AG09309 (cell line): ENCODE measurements around the gene SMG9.
"Not testable (repeated sequence)": the region's sequence is repeated elsewhere in the genome, so short reads cannot be mapped to it uniquely, and the experiment has no call there.

Experiments
- DNase-seq: peaks from one replicate; pipeline ENCODE4 v3.0.0-alpha.2; 2010; ENCODE audit warnings: low read depth
- H3K4me3 ChIP-seq: 2 replicates; pipeline ENCODE4 v1.5.1; 2011; ENCODE audit warnings: mild to moderate bottlenecking, low read depth, low read length, moderate library complexity; ENCODE audit not compliant: control insufficient read depth
- TF ChIP-seq, protein P1 (sequence below): IDR thresholded peaks from 2 replicates; pipeline ENCODE4 v1.5.1; 2011; ENCODE audit warnings: mild to moderate bottlenecking, low read depth, low read length, inconsistent platforms; ENCODE audit not compliant: insufficient read depth, control insufficient read depth; ENCODE audit errors: missing control alignments

Gene SMG9

DNA sequence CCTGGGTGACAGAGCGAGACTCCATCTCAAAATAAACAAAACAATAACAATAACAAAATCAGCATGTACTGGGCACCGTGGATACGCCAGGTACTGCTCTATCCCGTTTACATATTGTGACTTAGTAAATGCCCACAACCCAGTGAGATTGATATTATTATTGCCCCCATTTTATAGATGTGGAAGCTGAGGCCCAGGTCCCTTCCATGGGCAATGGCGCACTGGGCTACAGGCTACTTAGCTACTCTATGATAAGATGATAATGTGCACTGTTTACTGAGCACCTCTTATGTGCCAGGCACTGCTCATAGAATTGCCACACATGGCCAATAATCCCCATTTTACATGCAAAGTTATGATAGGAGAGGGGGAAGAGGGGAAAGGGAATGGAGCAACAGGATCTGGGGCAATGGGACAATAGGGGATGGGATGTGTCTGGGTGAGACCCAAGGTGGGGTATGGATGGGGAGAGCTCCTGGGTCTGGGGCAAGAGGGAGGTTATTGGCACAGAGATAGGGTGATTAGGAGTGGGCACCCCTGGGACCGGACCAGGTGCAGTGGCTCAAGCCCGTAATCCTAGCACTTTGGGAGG, 20.6 kb upstream of the SMG9 start:
- DNase-seq: no peak
- TF ChIP-seq, protein P1, sequence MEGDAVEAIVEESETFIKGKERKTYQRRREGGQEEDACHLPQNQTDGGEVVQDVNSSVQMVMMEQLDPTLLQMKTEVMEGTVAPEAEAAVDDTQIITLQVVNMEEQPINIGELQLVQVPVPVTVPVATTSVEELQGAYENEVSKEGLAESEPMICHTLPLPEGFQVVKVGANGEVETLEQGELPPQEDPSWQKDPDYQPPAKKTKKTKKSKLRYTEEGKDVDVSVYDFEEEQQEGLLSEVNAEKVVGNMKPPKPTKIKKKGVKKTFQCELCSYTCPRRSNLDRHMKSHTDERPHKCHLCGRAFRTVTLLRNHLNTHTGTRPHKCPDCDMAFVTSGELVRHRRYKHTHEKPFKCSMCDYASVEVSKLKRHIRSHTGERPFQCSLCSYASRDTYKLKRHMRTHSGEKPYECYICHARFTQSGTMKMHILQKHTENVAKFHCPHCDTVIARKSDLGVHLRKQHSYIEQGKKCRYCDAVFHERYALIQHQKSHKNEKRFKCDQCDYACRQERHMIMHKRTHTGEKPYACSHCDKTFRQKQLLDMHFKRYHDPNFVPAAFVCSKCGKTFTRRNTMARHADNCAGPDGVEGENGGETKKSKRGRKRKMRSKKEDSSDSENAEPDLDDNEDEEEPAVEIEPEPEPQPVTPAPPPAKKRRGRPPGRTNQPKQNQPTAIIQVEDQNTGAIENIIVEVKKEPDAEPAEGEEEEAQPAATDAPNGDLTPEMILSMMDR: no peak
- no peak overlapping the region for H3K4me3 ChIP-seq

DNA sequence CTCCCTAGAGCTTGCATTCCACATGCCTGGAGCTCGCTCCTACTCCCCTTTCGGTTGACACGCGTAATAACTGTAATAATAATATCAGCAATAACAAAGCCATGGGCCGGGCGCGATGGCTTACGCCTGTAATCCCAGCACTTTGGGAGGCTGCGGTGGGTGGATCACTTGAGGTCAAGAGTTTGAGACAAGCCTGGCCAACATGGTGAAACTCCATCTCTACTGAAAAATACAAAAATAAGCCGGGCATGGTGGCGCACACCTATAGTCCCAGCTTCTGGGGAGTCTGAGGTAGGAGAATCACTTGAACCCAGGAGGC, 20.1 kb upstream of the SMG9 start:
- H3K4me3 ChIP-seq: not testable (repeated sequence)

DNA sequence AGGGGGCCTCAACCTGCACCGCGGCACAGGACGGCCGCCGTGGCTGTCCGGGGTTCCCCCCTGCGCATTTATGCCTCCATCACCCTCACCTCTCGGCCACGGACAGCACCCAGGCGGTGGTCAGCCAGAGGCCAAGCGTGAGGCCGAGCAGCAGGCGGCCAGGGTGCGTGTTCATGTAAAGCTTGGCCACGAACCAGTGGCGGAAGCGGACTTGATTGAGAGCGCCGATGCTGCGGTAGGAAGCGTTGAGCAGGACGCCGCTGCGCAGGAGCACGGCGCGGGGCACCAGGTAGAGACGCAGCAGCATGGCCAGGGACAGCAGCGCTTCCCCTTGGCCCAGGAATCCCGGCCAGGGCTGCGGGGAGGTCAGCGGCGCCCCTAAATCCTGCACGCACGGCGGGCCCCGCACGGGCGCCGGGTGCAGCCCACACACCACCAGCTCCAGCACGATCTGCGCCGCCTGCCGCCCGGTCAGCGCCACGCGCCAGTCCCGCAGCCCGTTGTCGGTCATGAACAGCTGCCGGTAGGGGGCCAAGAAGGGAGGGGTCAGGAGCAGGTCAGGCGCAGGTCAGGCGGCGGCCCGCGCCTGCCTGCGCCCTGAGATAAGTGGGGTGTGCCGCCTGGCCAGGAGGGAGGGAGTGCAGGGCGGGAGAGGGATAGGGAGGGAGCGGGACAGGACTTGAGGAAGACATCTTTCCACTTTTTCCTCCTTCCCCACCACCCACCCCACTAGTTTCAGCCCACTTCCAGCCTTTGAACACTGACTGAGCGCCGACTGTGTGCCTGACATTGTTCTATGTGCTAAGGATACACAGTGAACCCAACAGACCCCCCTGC, 19.6 kb upstream of the SMG9 start:
- TF ChIP-seq, protein P1: peak; percentile 47
- no peak for DNase-seq
- no peak overlapping the region for H3K4me3 ChIP-seq

More for the DNA sequence above, 20.1 kb upstream of the SMG9 start:
- DNase-seq: not testable (repeated sequence)

DNA sequence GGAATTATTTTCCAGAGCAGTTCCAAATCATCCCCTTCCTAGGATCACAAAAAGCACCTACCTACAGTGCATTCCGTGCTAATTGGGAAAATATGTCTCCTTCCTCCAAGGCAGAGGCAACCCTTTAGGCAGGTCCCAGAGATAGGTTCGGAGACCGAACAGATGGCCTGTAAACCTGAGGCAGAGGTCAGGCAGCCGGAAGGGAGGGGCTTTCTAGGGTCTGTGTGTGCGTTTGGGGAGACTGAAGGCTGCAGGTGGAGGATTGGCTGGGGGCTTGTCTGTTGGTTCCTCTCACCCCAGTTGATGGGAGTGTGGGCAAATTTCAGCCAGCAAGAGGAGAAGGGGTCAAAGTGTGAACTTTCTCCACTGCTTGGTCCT, 19.0 kb upstream of the SMG9 start:
- H3K4me3 ChIP-seq: no peak overlapping the region
- TF ChIP-seq, protein P1: no peak

DNA sequence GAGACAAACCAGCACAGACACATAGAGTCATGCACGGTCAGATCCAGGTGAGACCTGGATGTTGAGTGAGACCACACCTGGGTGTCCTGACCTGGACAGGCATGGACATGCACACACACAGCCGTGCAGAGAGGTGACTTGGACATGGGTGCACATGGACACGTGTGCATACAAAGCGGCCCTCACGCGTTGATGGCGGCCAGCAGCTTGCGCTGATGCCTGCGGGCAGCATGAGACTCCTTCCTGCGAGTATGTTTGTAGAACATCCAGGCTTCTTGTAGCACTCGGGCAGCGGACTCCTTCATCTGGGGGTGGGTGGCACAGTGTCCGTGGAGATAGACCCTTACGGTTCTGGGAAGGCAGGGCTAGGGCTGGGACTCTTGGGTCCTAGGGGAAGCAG, 14.5 kb upstream of the SMG9 start:
- TF ChIP-seq, protein P1: no peak
- no peak overlapping the region for H3K4me3 ChIP-seq
- no peak for DNase-seq

More for the DNA sequence above, 19.0 kb upstream of the SMG9 start:
- DNase-seq: no peak

DNA sequence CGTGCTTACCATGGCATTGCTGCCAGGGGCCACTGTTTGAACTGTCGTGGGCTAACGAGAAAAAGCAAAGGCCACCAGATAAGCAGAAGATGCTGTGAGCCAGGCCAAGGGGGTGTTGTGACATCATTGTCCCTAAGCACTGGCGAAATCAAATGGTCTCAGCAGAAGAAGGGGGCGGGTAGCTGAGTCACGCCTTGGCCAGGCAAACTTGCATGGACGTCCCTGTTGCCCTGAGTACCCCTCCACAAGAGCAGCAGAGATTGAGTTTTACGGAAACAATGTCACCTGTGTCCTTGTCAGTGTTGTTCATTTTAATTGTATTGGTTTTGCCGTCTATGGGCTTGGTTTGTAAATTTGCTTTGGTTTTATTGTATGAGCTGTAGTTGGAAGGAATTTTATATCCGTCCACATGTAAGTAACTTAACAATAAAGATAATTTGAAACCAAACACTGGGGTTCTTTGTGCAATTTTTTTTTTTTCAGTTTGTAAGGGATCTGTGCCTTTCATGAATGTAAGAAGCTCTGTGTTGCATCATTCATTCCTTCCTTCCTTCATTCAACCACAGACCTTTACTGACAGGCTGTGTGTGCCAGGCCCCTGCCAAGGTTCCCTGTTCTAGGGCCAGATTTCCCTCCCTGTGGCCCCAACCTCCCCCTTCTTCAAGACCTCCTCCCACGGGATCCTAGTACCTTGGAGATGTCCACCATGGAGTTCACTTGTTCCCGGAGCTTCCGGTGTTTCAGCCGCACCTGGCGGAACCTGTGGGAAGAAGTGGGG, 13.7 kb upstream of the SMG9 start:
- no peak for DNase-seq
- TF ChIP-seq, protein P1: no peak
- H3K4me3 ChIP-seq: no peak overlapping the region

DNA sequence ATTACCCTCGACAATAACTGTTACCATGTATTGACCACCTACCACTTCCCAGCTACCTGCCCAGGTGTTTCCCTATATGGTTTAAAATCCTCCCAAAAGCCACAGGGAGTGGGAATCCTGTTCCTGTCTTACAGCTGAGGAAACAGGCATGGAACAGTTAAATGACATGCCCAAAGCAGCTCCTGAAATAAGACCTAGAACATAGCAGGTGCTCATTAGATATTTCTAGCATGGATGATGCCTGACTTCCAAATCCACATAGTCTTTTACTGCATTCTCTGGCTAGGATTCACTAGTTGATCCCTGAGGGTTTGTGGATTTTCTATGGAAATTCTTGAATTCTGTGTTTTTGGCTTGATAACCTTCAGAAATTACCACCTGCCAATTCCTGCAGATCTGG, 13.1 kb upstream of the SMG9 start:
- no peak for DNase-seq
- H3K4me3 ChIP-seq: no peak overlapping the region

More for the DNA sequence above, 13.1 kb upstream of the SMG9 start:
- TF ChIP-seq, protein P1: no peak
